AG04450 (cell line): ENCODE measurements around the gene OXNAD1. TPM values are rescaled to one million over a fixed set of nuclear protein-coding genes. Genes with fewer than 3 reads are reported as not detected.

Source experiments
- CTCF ChIA-PET: fragments of 300-600, 350-600 bp; formaldehyde crosslinking; extraction: SDS; loops from one replicate; lab custom pipeline; 2022; ENCODE audit warnings: antibody characterized with exemption, inconsistent platforms; lab: Charles Lee
- POLR2A ChIA-PET: fragments of 350-600 bp; formaldehyde crosslinking; extraction: SDS; loops from one replicate; lab custom pipeline; 2021; ENCODE audit warnings: antibody characterized with exemption, inconsistent platforms; lab: Yijun Ruan, JAX
- DNase-seq: peaks from one replicate; pipeline ENCODE4 v3.0.0-alpha.2; 2011; ENCODE audit warnings: low read depth, low spot score
- H3K27ac ChIP-seq: one replicate; pipeline ENCODE4 v1.5.1; 2012; ENCODE audit warnings: low read depth, low read length, control low read depth
- H3K27me3 ChIP-seq: one replicate; pipeline ENCODE4 v1.6.0; 2012; ENCODE audit warnings: low read length; ENCODE audit not compliant: control insufficient read depth, insufficient read depth
- H3K4me3 ChIP-seq: 2 replicates; pipeline ENCODE4 v1.5.1; 2011; ENCODE audit warnings: mild to moderate bottlenecking, low read depth, low read length, control low read depth
- H3K9me3 ChIP-seq: 2 replicates; pipeline ENCODE4 v1.5.1; 2012; ENCODE audit warnings: low read length; ENCODE audit not compliant: control insufficient read depth, insufficient read depth
- polyA plus RNA-seq: library from polyadenylated mRNA; depleted of rRNA; stranded (reverse); fragments of >200 nt; gene quantifications from 2 replicates; pipeline ENCODE4 v1.2.3, GENCODE V29; 2011
- TF ChIP-seq, protein P1 (sequence below): IDR thresholded peaks from 2 replicates; pipeline ENCODE4 v1.5.1; 2011; ENCODE audit warnings: low read depth, low read length, control low read depth, inconsistent platforms

The OXNAD1 gene
- polyA plus RNA-seq, 1 experiment = 9.0 TPM

GRCh38 chr3:16251316-16252085 lies 13.5 kb upstream of the OXNAD1 start:
- DNase-seq = no peak
- ChIA-PET POLR2A (interaction anchor here (0.7 kb wide), 1 partner anchor 208 kb away, joined by 4 read pairs; no protein-coding TSS in a partner anchor), CTCF (interaction anchor here (1.2 to 1.4 kb wide), 2 partner anchors 436 to 621 kb away, joined by 3 to 7 read pairs; no protein-coding TSS in a partner anchor)
- TF ChIP-seq, protein P1, sequence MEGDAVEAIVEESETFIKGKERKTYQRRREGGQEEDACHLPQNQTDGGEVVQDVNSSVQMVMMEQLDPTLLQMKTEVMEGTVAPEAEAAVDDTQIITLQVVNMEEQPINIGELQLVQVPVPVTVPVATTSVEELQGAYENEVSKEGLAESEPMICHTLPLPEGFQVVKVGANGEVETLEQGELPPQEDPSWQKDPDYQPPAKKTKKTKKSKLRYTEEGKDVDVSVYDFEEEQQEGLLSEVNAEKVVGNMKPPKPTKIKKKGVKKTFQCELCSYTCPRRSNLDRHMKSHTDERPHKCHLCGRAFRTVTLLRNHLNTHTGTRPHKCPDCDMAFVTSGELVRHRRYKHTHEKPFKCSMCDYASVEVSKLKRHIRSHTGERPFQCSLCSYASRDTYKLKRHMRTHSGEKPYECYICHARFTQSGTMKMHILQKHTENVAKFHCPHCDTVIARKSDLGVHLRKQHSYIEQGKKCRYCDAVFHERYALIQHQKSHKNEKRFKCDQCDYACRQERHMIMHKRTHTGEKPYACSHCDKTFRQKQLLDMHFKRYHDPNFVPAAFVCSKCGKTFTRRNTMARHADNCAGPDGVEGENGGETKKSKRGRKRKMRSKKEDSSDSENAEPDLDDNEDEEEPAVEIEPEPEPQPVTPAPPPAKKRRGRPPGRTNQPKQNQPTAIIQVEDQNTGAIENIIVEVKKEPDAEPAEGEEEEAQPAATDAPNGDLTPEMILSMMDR = no peak
- no peaks in the 10 kb centered on the region for H3K27me3 ChIP-seq
- no peak overlapping the region for H3K4me3 ChIP-seq
- H3K27ac ChIP-seq = no peak overlapping the region
- H3K9me3 ChIP-seq = no peaks in the 10 kb centered on the region

- Histone ChIP-seq H3K9me3 (no peaks in the 10 kb centered on the region), H3K27me3 (no peaks in the 10 kb centered on the region), H3K4me3 (no peak overlapping the region), H3K27ac (no peak overlapping the region)
- POLR2A ChIA-PET = interaction anchor here (0.7 kb wide), 1 partner anchor 209 kb away, joined by 4 read pairs; no protein-coding TSS in a partner anchor
- CTCF ChIA-PET = interaction anchor here (1.2 to 1.8 kb wide), 3 partner anchors 203 to 622 kb away, joined by 3 to 7 read pairs (median 5); no protein-coding TSS in a partner anchor
- no peak for DNase-seq
- TF ChIP-seq, protein P1 = no peak
These were observed 12.6 kb upstream of the OXNAD1 start for GRCh38 chr3:16252243-16252978.

DNA sequence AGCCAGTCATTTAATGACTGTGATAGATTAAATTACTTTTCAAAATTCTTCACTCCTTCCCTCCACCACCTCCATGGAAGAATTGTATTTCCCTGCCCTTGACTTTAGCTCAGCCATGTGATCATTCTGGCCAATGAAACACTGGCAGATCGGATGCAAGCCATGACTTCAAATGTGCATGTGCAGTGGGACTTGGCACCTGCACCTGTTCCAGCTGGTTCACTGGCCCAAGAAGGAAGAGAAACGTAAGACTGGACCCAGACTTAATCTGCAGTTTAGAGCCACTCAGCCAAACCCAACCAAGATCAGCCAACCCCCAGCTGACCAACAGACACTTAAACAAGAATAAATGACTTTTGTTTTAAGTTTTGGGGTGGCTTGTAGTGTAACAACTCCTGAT lies 12.0 kb upstream of the OXNAD1 start:
- Histone ChIP-seq H3K27ac (no peak overlapping the region), H3K9me3 (no peaks in the 10 kb centered on the region), H3K27me3 (no peaks in the 10 kb centered on the region), H3K4me3 (no peak overlapping the region)
- no peak for DNase-seq
- ChIA-PET POLR2A (no interaction called here), CTCF (interaction anchor here (0.6 to 1.8 kb wide), 4 partner anchors 19 to 622 kb away, joined by 3 to 7 read pairs (median 4); no protein-coding TSS in a partner anchor)
- TF ChIP-seq, protein P1 = no peak

DNA sequence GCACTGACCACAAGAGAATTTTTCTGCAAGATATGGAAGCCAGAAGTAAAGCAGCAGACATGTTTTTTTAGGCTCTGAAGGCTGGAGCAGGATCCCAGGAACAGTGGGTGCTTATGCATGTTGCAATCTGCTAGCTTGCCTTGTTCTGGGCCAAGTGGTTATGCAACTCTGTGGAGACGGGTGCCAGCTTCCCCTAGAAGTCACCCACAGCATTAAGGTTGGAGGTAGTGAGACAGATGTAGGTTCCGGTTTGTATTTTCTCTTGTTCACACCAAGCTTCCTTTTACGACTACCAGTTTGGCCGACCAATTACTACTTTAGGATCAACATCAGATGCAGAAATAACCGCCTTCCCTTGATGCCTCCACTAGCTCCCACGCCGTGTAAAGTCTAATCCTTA lies 11.4 kb upstream of the OXNAD1 start:
- no peak overlapping the region for H3K4me3 ChIP-seq
- H3K27me3 ChIP-seq = no peaks in the 10 kb centered on the region
- ChIA-PET CTCF (interaction anchor here (0.6 to 1.8 kb wide), 2 partner anchors 19 to 204 kb away, joined by 3 to 5 read pairs; no protein-coding TSS in a partner anchor), POLR2A (no interaction called here)
- DNase-seq = no peak
- H3K9me3 ChIP-seq = no peaks in the 10 kb centered on the region
- H3K27ac ChIP-seq = no peak overlapping the region
- TF ChIP-seq, protein P1 = no peak
